Type B pancreatic cell (in vitro differentiated cells): ENCODE measurements around the gene SIRT7. TPM values are rescaled to one million over a fixed set of nuclear protein-coding genes. Genes with fewer than 3 reads are reported as not detected.
A peak's percentile ranks its signal among the peaks of the same experiment; 100 is the strongest.

Experiments used
- DNase-seq: peaks from one replicate; pipeline ENCODE4 v3.0.0; 2021; ENCODE audit warnings: mixed read lengths; ENCODE audit not compliant: unreplicated experiment; ENCODE audit errors: extremely low spot score
- H3K27ac Mint-ChIP-seq: 2 replicates; pipeline ENCODE4 v1.8.0; 2021; ENCODE audit warnings: mild to moderate bottlenecking, mixed read lengths
- H3K27me3 Mint-ChIP-seq: 2 replicates; pipeline ENCODE4 v1.8.0; 2021; ENCODE audit warnings: mixed read lengths
- H3K36me3 Mint-ChIP-seq: 2 replicates; pipeline ENCODE4 v1.8.0; 2021; ENCODE audit warnings: mixed read lengths
- H3K4me1 Mint-ChIP-seq: one replicate; pipeline ENCODE4 v1.8.0; 2021; ENCODE audit warnings: mixed read lengths; ENCODE audit not compliant: unreplicated experiment
- H3K4me3 Mint-ChIP-seq: 2 replicates; pipeline ENCODE4 v1.8.0; 2021; ENCODE audit warnings: mild to moderate bottlenecking, mixed read lengths
- H3K9me3 Mint-ChIP-seq: 2 replicates; pipeline ENCODE4 v1.8.0; 2021; ENCODE audit warnings: mixed read lengths
- CTCF ChIP-seq: fragments of 200-600 bp; sonication (generic); conservative IDR thresholded peaks from 2 replicates; pipeline ENCODE4 v1.5.0; 2021; ENCODE audit warnings: antibody characterized with exemption, mild to moderate bottlenecking
- long read RNA-seq: library from polyadenylated mRNA; unstranded; transcript quantifications from one replicate; pipeline ENCODE4 v2.0.0, GENCODE V29; 2020
- total RNA-seq: library from RNA; stranded (reverse); gene quantifications from 2 replicates; pipeline ENCODE4 v1.2.1, GENCODE V29; 2021; ENCODE audit warnings: low replicate concordance

SIRT7 gene
- 29.9 and 46.0 TPM in 2 replicates for total RNA-seq
- long read RNA-seq, partial matches to known transcripts: 1 of 4 reads
- long read RNA-seq, other reads (novel, unspliced or antisense): 2 of 4 reads

GRCh38 chr17:81917565-81918332 lies at the start of gene SIRT7:
Gene SIRT7, minus strand, starts transcription at chr17:81918176. Its CDS starts 45 bp downstream, at chr17:81918131.
- peaks cover 23% of the 10 kb centered on the region for H3K4me1 Mint-ChIP-seq
- H3K4me3 Mint-ChIP-seq: peak within 1 kb of the TSS; percentile 87
- peaks cover 21% of the 10 kb centered on the region for H3K36me3 Mint-ChIP-seq
- peak within 1 kb of the TSS; percentile 95 for H3K27ac Mint-ChIP-seq
- H3K9me3 Mint-ChIP-seq: no peaks in the 10 kb centered on the region
- no peak for TF ChIP-seq CTCF
- no peaks in the 10 kb centered on the region for H3K27me3 Mint-ChIP-seq
- no peak for DNase-seq

GRCh38 chr17:81967244-81967532 lies 49.2 kb upstream of the SIRT7 start:
- Mint-ChIP-seq H3K27ac (no peak overlapping the region), H3K4me1 (peaks cover 14% of the 10 kb centered on the region), H3K36me3 (no peaks in the 10 kb centered on the region), H3K9me3 (no peaks in the 10 kb centered on the region), H3K4me3 (no peak overlapping the region), H3K27me3 (peaks cover 30% of the 10 kb centered on the region)
- DNase-seq: no peak
- TF ChIP-seq CTCF: no peak

- H3K4me1 Mint-ChIP-seq: peaks cover 14% of the 10 kb centered on the region
- no peaks in the 10 kb centered on the region for H3K9me3 Mint-ChIP-seq
- no peak overlapping the region for H3K4me3 Mint-ChIP-seq
- TF ChIP-seq CTCF: no peak
- H3K27me3 Mint-ChIP-seq: peaks cover 32% of the 10 kb centered on the region
- H3K36me3 Mint-ChIP-seq: no peaks in the 10 kb centered on the region
- DNase-seq: no peak
- H3K27ac Mint-ChIP-seq: no peak overlapping the region
Observed at GRCh38 chr17:81966343-81967243, 48.6 kb upstream of the SIRT7 start.

- Mint-ChIP-seq H3K9me3 (no peaks in the 10 kb centered on the region), H3K27me3 (peaks cover 32% of the 10 kb centered on the region), H3K27ac (no peak overlapping the region), H3K36me3 (no peaks in the 10 kb centered on the region), H3K4me1 (peaks cover 14% of the 10 kb centered on the region), H3K4me3 (peak overlapping the region; percentile 51)
- DNase-seq: no peak
- TF ChIP-seq CTCF: no peak
Observed at GRCh38 chr17:81964081-81964849, 46.3 kb upstream of the SIRT7 start.
